ES-I3 (cell line): ENCODE measurements around the gene GPR78.

Source experiments
- H3K36me3 ChIP-seq: 2 replicates; pipeline ENCODE4 v1.6.1; 2013; ENCODE audit warnings: mild to moderate bottlenecking, low read length, control low read depth, moderate library complexity; ENCODE audit not compliant: insufficient read depth
- H3K4me1 ChIP-seq: 2 replicates; pipeline ENCODE4 v1.6.1; 2013; ENCODE audit warnings: mild to moderate bottlenecking, control low read depth, low read length; ENCODE audit not compliant: insufficient read depth
- H3K9ac ChIP-seq: 2 replicates; pipeline ENCODE4 v1.6.1; 2013; ENCODE audit warnings: low read depth, mild to moderate bottlenecking, low read length, moderate library complexity
- H3K9me3 ChIP-seq: 2 replicates; pipeline ENCODE4 v1.6.1; 2013; ENCODE audit warnings: mild to moderate bottlenecking, low read length, moderate library complexity; ENCODE audit not compliant: control insufficient read depth, insufficient read depth

GPR78 gene

DNA sequence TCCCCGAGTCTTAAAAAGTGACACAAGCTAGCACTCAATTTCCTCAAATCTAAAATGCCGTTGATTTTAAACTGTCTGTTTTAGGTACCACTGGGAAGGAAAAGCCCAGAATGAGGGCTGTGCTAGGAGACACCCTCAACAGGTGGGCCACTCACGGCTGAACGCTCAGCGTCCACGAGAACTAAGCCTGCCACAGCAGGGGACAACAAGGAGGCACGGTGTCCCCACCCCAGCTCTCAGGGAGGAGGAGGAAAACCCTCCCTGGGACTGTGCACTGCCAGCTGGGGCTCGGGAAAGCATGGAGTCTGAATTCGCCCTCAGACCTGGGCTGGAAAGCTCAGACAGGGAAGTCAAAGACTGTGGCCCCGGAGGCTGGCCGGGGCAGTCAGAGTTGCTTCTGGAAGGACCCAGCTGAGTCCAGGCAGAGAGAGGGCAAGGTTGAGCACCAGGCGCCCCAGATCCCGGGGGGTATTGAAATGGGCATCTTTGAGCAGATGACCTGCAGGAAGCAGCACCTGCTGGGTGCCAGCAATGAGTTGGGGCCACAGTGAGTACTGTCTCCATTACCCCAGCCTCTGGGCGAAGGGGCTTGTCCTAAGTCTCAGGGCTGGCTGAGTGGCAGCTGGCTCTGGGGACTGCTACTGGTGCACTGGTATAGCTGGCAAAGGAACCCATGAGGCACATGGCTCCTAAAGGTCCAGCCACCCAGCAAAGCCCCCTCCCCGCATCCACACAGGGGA is 11.6 kb downstream of the GPR78 start:
- H3K9me3 ChIP-seq: no peaks in the 10 kb centered on the region
- peaks cover 21% of the 10 kb centered on the region; the same call in 1 of the 2 replicates for H3K4me1 ChIP-seq
- no peaks in the 10 kb centered on the region for H3K36me3 ChIP-seq
- 0 out of 2 replicates have a peak overlapping the region, but pooled peaks have one; percentile 54 for H3K9ac ChIP-seq

GRCh38 chr4:8592366-8593263 is 12.4 kb downstream of the GPR78 start, which contains the start of gene CPZ:
CPZ (plus strand) TSS chr4:8592765; CDS start chr4:8592834, 69 bp downstream.
- Histone ChIP-seq H3K4me1 (peaks cover 21% of the 10 kb centered on the region; the same call in 1 of the 2 replicates), H3K36me3 (no peaks in the 10 kb centered on the region), H3K9ac (peak within 1 kb of the TSS; percentile 54; the same call in 1 of the 2 replicates), H3K9me3 (no peaks in the 10 kb centered on the region)

GRCh38 chr4:8593264-8594096 is 13.3 kb downstream of the GPR78 start:
- peak overlapping the region; percentile 54; the same call in 1 of the 2 replicates for H3K9ac ChIP-seq

GRCh38 chr4:8594097-8595038 is 14.2 kb downstream of the GPR78 start:
- no peaks in the 10 kb centered on the region for H3K36me3 ChIP-seq
- H3K9me3 ChIP-seq: no peaks in the 10 kb centered on the region
- H3K9ac ChIP-seq: peak overlapping the region; percentile 54; the same call in 1 of the 2 replicates
- peaks cover 21% of the 10 kb centered on the region; the same call in 1 of the 2 replicates for H3K4me1 ChIP-seq

More at GRCh38 chr4:8593264-8594096, 13.3 kb downstream of the GPR78 start:
- H3K4me1 ChIP-seq: peaks cover 21% of the 10 kb centered on the region; the same call in 1 of the 2 replicates
- H3K36me3 ChIP-seq: no peaks in the 10 kb centered on the region
- no peaks in the 10 kb centered on the region for H3K9me3 ChIP-seq

GRCh38 chr4:8595237-8596087 is 15.3 kb downstream of the GPR78 start:
- no peaks in the 10 kb centered on the region for H3K36me3 ChIP-seq
- H3K9me3 ChIP-seq: no peaks in the 10 kb centered on the region
- H3K4me1 ChIP-seq: peaks cover 17% of the 10 kb centered on the region; the same call in 1 of the 2 replicates
- H3K9ac ChIP-seq: no peak overlapping the region

DNA sequence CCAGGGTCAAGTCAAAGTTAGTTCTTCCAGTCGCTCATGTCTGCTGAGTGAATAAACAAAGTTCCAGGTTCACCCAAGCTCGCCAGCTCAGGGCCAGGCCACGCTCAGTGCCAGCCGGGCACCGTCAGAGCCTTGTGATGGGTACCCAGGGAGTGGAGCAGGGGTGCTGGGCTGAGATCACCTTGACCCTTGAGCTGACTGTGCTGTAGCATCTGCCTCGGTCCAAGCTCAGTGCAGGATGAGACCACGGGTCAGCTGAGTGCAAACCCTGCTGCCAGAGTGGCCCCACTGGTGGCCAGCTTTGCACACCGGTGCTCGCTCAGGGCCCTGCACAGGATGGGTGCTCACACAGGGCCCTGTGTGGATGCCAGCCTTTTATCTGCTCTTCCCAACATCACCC is 16.7 kb downstream of the GPR78 start:
- Histone ChIP-seq H3K9me3 (no peaks in the 10 kb centered on the region), H3K36me3 (no peaks in the 10 kb centered on the region), H3K4me1 (peaks cover 13% of the 10 kb centered on the region; the same call in 1 of the 2 replicates), H3K9ac (no peak overlapping the region)

DNA sequence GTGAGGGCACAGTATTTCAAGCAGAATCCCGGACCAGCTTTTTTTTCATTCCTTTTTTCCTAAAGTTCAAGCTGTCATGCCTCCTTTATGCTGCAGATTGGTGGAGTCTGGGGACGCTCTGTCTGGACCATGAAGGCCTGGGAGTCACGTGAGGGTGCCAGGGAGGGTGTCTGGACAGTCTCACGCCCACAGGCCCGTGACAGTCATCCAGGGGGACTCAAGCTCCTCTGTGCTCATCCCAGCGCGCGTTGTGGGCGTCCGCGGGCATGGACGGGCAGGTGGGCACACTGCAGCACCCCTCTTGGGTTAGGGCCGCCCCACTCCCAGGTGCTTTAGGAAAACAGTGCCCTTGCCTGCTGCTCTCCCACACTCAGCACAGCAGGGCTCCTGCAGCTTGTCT is 17.1 kb downstream of the GPR78 start:
- H3K36me3 ChIP-seq: no peaks in the 10 kb centered on the region
- no peaks in the 10 kb centered on the region for H3K9me3 ChIP-seq
- peaks cover 9% of the 10 kb centered on the region; the same call in 1 of the 2 replicates for H3K4me1 ChIP-seq
- H3K9ac ChIP-seq: no peak overlapping the region

- H3K9ac ChIP-seq: no peak overlapping the region
- H3K4me1 ChIP-seq: peaks cover 9% of the 10 kb centered on the region; the same call in 1 of the 2 replicates
- no peaks in the 10 kb centered on the region for H3K9me3 ChIP-seq
- no peaks in the 10 kb centered on the region for H3K36me3 ChIP-seq
These were observed 17.6 kb downstream of the GPR78 start for GRCh38 chr4:8597791-8598190.

GRCh38 chr4:8598391-8599090 is 18.3 kb downstream of the GPR78 start:
- Histone ChIP-seq H3K36me3 (no peaks in the 10 kb centered on the region), H3K9ac (no peak overlapping the region), H3K9me3 (no peaks in the 10 kb centered on the region), H3K4me1 (peaks cover 7% of the 10 kb centered on the region; the same call in 1 of the 2 replicates)

GRCh38 chr4:8599091-8599460 is 18.9 kb downstream of the GPR78 start:
- peaks cover 2% of the 10 kb centered on the region; the same call in 1 of the 2 replicates for H3K4me1 ChIP-seq
- no peaks in the 10 kb centered on the region for H3K9me3 ChIP-seq
- no peak overlapping the region for H3K9ac ChIP-seq
- no peaks in the 10 kb centered on the region for H3K36me3 ChIP-seq

DNA sequence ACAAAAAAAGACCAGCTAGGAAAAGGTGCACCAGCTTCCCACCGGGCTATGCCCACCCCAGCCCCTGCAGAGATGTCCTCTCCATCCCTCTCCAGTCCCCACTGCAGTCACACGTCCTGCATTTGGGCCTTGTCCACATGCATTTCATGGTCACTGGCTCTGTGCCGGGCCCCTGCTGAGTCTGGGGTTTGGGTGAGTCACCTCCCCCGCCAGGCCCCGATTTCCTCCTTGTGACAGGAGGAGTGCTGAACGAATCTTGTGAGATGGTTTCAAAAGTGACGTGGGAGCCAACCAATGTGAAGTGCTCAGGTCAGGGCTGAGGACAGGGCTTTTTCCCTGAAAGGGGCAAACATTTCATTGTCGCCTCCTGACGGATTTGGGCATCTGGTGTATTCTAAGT is 19.5 kb downstream of the GPR78 start:
- no peaks in the 10 kb centered on the region for H3K36me3 ChIP-seq
- no peaks in the 10 kb centered on the region; the same call in 1 of the 2 replicates for H3K4me1 ChIP-seq
- H3K9ac ChIP-seq: no peak overlapping the region
- no peaks in the 10 kb centered on the region for H3K9me3 ChIP-seq

DNA sequence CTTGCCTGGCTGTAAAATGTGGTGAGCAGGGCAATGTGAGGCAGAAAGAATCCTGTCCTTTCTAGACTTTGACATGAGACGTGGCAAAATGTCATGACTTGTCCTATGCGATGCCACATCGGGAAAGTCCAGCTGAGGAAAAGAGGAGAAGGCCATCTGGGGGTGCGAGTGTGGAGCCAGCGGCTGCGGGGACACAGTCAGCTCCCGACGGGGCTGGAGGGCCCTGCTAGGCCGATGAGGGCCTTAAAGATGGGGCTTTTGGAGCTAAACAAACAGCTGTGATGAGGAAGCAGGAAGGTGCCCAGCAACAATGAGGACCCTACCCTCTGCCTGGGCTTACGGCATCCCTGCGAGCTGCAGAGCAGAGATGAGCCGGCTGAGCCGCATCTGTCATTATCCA is 20.1 kb downstream of the GPR78 start:
- H3K4me1 ChIP-seq: no peaks in the 10 kb centered on the region; the same call in 1 of the 2 replicates
- H3K9me3 ChIP-seq: no peaks in the 10 kb centered on the region
- H3K9ac ChIP-seq: no peak overlapping the region
- H3K36me3 ChIP-seq: no peaks in the 10 kb centered on the region
